GM19023 (cell line): Measurements from ENCODE around the gene POU4F1.

ENCODE experiments used
- ATAC-seq: cut with Tn5 transposase; IDR thresholded peaks from one replicate; pipeline ENCODE4 v1.9.1; 2021; ENCODE audit warnings: mild to moderate bottlenecking, moderate library complexity; ENCODE audit not compliant: unreplicated experiment

Gene POU4F1

GRCh38 chr13:78607409-78608251 lies 4.3 kb upstream of the POU4F1 start:
- ATAC-seq: no peak

GRCh38 chr13:78606471-78607408 lies 3.4 kb upstream of the POU4F1 start:
- no peak for ATAC-seq

- ATAC-seq: no peak
Measured at GRCh38 chr13:78604782-78605611, 1.6 kb upstream of the POU4F1 start.

- ATAC-seq: peak; percentile 19
Measured at GRCh38 chr13:78602561-78603239, 652 bp downstream of the POU4F1 start.

GRCh38 chr13:78601874-78602560 lies 1.3 kb downstream of the POU4F1 start:
- no peak for ATAC-seq

GRCh38 chr13:78601124-78601873 lies 2.1 kb downstream of the POU4F1 start:
- ATAC-seq: no peak

GRCh38 chr13:78600280-78600883 lies 3.0 kb downstream of the POU4F1 start:
- no peak for ATAC-seq

- no peak for ATAC-seq
Measured at GRCh38 chr13:78599645-78600279, 3.6 kb downstream of the POU4F1 start.

GRCh38 chr13:78598966-78599644 lies 4.2 kb downstream of the POU4F1 start:
- ATAC-seq: no peak

- ATAC-seq: no peak
Measured at GRCh38 chr13:78598116-78598781, 5.1 kb downstream of the POU4F1 start.

GRCh38 chr13:78597602-78597932 lies 5.8 kb downstream of the POU4F1 start:
- ATAC-seq: no peak

GRCh38 chr13:78596736-78597601 lies 6.4 kb downstream of the POU4F1 start:
- no peak for ATAC-seq

GRCh38 chr13:78596399-78596735 lies 7.0 kb downstream of the POU4F1 start:
- no peak for ATAC-seq

- ATAC-seq: no peak
Measured at GRCh38 chr13:78595495-78596398, 7.6 kb downstream of the POU4F1 start.

GRCh38 chr13:78594456-78594975 lies 8.8 kb downstream of the POU4F1 start:
- no peak for ATAC-seq
